Esophagus muscularis mucosa (tissue), 3 donors: ENCODE results near the gene PLCG2.

Experiments
- POLR2A ChIP-seq: fragments of 450-650 bp; IDR thresholded peaks from one replicate; pipeline ENCODE4 v1.6.1; 2017; ENCODE audit warnings: antibody characterized with exemption, moderate library complexity, mild to moderate bottlenecking, low read depth
- TF ChIP-seq, protein P1 (sequence below), 3 experiments: fragments of 200-600 bp in 2 of 3; fragments of 450-650 bp in 1 of 3; sonication (generic) in 2 of 3; IDR thresholded peaks; one replicate each; pipeline ENCODE4 v1.5.1; 2017 to 2019; ENCODE audit warnings: antibody characterized with exemption in 3 of 3, mild to moderate bottlenecking in 2 of 3, moderate library complexity in 1 of 3

DNA sequence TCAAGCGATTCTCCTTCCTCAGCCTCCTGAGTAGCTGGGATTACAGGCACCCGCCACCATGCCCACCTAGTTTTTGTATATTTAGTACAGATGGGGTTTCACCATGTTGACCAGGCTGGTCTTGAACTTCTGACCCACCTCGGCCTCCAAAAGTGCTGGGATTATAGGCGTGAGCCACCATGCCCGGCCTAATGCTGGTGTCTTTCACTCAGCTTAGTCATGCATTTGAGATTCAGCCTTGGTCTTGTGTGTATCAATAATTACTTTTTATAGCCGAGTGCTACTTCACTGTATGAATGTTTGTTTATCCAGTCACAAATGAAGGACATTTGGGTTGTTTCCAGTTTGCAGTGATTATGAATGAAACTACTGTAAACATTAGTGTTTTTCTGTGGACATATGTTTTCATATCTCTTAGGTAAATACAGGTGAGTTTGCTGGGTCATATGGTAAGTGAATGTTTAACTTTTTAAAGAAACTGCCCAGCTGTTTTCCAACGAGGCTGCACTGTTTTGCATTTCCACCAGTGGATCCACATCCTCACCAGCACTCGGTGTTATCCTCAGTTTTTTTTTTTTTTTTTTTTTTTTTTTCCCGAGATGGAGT lies 11.0 kb upstream of the PLCG2 start:
- TF ChIP-seq POLR2A: no peak
- TF ChIP-seq, protein P1, sequence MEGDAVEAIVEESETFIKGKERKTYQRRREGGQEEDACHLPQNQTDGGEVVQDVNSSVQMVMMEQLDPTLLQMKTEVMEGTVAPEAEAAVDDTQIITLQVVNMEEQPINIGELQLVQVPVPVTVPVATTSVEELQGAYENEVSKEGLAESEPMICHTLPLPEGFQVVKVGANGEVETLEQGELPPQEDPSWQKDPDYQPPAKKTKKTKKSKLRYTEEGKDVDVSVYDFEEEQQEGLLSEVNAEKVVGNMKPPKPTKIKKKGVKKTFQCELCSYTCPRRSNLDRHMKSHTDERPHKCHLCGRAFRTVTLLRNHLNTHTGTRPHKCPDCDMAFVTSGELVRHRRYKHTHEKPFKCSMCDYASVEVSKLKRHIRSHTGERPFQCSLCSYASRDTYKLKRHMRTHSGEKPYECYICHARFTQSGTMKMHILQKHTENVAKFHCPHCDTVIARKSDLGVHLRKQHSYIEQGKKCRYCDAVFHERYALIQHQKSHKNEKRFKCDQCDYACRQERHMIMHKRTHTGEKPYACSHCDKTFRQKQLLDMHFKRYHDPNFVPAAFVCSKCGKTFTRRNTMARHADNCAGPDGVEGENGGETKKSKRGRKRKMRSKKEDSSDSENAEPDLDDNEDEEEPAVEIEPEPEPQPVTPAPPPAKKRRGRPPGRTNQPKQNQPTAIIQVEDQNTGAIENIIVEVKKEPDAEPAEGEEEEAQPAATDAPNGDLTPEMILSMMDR (IDR thresholded peaks at IDR 0.05): no peak
